ENCODE measurements around the gene ZBTB48. TPM values are rescaled to one million over a fixed set of nuclear protein-coding genes. Genes with fewer than 3 reads are reported as not detected.

ZBTB48 gene
- total and polyA plus RNA-seq, 4 donors: 8.3 to 18.1 (median 13.1) TPM

DNA sequence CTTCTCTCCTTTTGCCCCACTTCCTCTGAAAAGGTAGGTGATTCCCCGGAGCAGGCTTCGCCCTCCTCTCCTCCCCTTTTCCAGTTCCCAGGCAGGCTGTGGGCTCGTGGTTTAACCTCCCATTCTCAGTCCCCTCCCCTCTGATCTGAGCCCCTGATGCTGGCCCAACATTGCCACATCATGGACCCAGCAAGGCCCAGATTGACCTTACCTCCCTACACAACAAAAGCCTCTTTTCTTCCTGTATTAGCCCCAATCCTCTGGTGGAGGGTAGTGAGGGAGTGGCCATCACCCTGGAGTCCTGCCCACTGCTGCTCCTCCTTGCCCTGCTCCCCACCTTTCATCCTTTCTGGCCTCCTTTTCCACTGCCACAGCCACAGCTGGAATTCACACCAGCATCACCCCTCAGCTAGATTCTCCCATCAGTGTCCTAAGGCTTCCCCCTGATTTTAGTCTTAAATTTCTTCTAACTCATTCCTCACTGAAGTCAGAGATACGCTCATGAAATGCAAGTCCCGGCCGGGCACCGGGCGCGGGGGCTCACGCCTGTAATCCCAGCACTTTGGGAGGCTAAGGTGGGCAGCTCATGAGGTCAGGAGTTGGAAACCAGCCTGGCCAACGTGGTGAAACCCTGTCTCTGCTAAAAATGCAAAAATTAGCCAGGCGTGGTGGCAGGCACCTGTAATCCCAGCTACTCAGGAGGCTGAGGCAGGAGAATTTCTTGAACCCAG is 7.0 kb upstream of the ZBTB48 start:
- Histone ChIP-seq H3K9ac (ENCODE audit: low read depth in 1 of 2, low read length in 2 of 2) (no peak overlapping the region), H3K36me3 (ENCODE audit: control insufficient read depth in 4 of 4, insufficient read depth in 3 of 4, low read depth in 1 of 4, low read length in 3 of 4) (no peaks in the 10 kb centered on the region), H3K27ac (ENCODE audit: low read depth in 1 of 2, low read length in 2 of 2) (no peak overlapping the region), H3K27me3 (ENCODE audit: control insufficient read depth in 4 of 4, insufficient read depth in 4 of 4, low read length in 3 of 4) (no peaks in the 10 kb centered on the region), H3K4me3 (ENCODE audit: low read depth in 1 of 3, low read length in 3 of 3) (no peak overlapping the region), H3K9me3 (ENCODE audit: control insufficient read depth in 4 of 4, low read length in 3 of 4) (no peaks in the 10 kb centered on the region), H3K4me1 (ENCODE audit: control insufficient read depth in 4 of 4, insufficient read depth in 4 of 4, low read length in 3 of 4) (peaks cover 0 to under 1% (median 0%) of the 10 kb centered on the region in 4 donors)
- 80% methylated on average over 12 of the region's 12 CpGs for WGBS
- TF ChIP-seq RXRA (IDR thresholded peaks at IDR 0.05) (no peak), FOXA1 (IDR thresholded peaks at IDR 0.05) (no peak), TAF1 (conservative IDR thresholded peaks at IDR 0.05) (no peak), SP1 (IDR thresholded peaks at IDR 0.05) (no peak), FOXA2 (IDR thresholded peaks at IDR 0.05) (no peak), EGR1 (IDR thresholded peaks at IDR 0.05; ENCODE audit: low read depth in 2 of 2) (no peak), GABPA (IDR thresholded peaks at IDR 0.05 in 1 of 2, conservative IDR thresholded peaks at IDR 0.05 in 1 of 2) (no peak), ZBTB33 (IDR thresholded peaks at IDR 0.05) (no peak), JUND (IDR thresholded peaks at IDR 0.05) (no peak), YY1 (IDR thresholded peaks at IDR 0.05) (no peak), REST (IDR thresholded peaks at IDR 0.05) (no peak), HNF4G (IDR thresholded peaks at IDR 0.05) (no peak)
- TF ChIP-seq, protein P1, sequence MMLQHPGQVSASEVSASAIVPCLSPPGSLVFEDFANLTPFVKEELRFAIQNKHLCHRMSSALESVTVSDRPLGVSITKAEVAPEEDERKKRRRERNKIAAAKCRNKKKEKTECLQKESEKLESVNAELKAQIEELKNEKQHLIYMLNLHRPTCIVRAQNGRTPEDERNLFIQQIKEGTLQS (IDR thresholded peaks at IDR 0.05): no peak
- DNase-seq (ENCODE audit: low spot score): no peak

DNA sequence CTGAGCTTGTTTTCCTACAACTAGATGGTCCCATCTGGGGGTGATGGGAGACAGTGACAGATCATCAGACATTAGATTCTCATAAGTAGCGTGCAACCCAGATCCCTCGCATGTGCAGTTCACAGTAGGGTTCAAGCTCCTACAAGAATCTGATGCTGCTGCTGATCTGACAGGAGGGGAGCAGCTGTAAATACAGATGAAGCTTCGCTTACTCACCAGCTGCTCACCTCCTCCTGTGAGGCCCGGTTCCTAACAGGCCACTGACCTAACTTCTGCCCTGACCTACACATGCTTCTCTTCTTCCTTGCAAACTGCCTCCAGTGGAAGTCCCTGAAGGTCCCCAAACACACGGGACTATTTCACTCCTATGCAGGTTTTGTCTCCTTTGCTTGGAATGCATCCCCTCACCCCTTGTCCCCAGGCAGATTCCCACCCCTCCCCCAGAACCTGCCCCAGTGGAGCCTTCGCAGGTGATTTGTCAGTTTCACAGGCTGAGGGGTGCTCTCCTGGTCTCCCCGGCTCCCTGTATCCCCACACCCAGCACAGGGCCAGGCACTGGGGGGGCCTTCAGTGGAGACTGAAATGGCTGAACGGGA is 5.7 kb upstream of the ZBTB48 start:
- 89% methylated on average over 8 of the region's 8 CpGs for WGBS
- TF ChIP-seq REST (IDR thresholded peaks at IDR 0.05): no peak
- TF ChIP-seq FOXA1 (IDR thresholded peaks at IDR 0.05): no peak
- no peak for TF ChIP-seq GABPA (IDR thresholded peaks at IDR 0.05 in 1 of 2, conservative IDR thresholded peaks at IDR 0.05 in 1 of 2)
- no peak for TF ChIP-seq YY1 (IDR thresholded peaks at IDR 0.05)
- no peak for TF ChIP-seq CTCF (IDR thresholded peaks at IDR 0.05; ENCODE audit: low read depth, low read length, missing input control)
- no peak for TF ChIP-seq ZBTB33 (IDR thresholded peaks at IDR 0.05)
- TF ChIP-seq, protein P2, sequence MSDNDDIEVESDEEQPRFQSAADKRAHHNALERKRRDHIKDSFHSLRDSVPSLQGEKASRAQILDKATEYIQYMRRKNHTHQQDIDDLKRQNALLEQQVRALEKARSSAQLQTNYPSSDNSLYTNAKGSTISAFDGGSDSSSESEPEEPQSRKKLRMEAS (IDR thresholded peaks at IDR 0.05): no peak
- TF ChIP-seq TAF1 (conservative IDR thresholded peaks at IDR 0.05): no peak
- H3K4me1 ChIP-seq (ENCODE audit: control insufficient read depth in 4 of 4, insufficient read depth in 4 of 4, low read length in 3 of 4): peaks cover 4 to 12% (median 7%) of the 10 kb centered on the region in 4 donors

More for the DNA sequence above, 5.7 kb upstream of the ZBTB48 start:
- H3K27ac ChIP-seq (ENCODE audit: low read depth in 1 of 2, low read length in 2 of 2): no peak overlapping the region
- no peak for DNase-seq (ENCODE audit: low spot score)
- H3K36me3 ChIP-seq (ENCODE audit: control insufficient read depth in 4 of 4, insufficient read depth in 3 of 4, low read depth in 1 of 4, low read length in 3 of 4): no peaks in the 10 kb centered on the region
- no peak overlapping the region for H3K4me3 ChIP-seq (ENCODE audit: low read depth in 1 of 3, low read length in 3 of 3)
- no peak overlapping the region for H3K9ac ChIP-seq (ENCODE audit: low read depth in 1 of 2, low read length in 2 of 2)
- no peaks in the 10 kb centered on the region for H3K9me3 ChIP-seq (ENCODE audit: control insufficient read depth in 4 of 4, low read length in 3 of 4)
- no peaks in the 10 kb centered on the region for H3K27me3 ChIP-seq (ENCODE audit: control insufficient read depth in 4 of 4, insufficient read depth in 4 of 4, low read length in 3 of 4)
